GM18867 (cell line): ENCODE results near the gene BEND6.
"Not testable (repeated sequence)": the region's sequence is repeated elsewhere in the genome, so short reads cannot be mapped to it uniquely, and the experiment has no call there.

ENCODE experiments used
- ATAC-seq: cut with Tn5 transposase; IDR thresholded peaks from one replicate; pipeline ENCODE4 v1.9.1; 2021; ENCODE audit warnings: mild to moderate bottlenecking, moderate library complexity; ENCODE audit not compliant: unreplicated experiment

The BEND6 gene

DNA sequence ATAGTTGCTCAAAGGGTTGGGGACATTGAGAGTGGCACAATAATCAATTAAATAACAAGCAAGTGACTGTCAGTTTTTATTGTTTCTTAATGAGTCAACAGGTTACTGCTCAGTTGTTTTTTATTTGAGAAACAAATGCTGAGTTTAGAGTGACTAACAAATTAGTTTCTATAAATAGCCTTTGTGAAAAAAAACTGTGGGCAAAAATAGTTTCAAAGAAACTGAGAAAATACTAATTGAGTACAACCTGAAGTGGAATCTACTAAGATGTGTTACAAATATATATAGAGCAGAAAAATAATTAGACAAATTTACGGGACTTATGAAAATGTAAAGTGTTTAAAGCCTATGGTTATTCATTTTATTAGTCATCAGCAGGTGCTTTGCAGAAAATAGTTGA lies 22.3 kb downstream of the BEND6 start:
- ATAC-seq = no peak

- no peak for ATAC-seq
Measured at GRCh38 chr6:56978530-56978929, 23.6 kb downstream of the BEND6 start.

GRCh38 chr6:56984361-56984760 lies 29.5 kb downstream of the BEND6 start:
- no peak for ATAC-seq

- ATAC-seq = no peak
Measured at GRCh38 chr6:56984884-56985283, 30.0 kb downstream of the BEND6 start.

DNA sequence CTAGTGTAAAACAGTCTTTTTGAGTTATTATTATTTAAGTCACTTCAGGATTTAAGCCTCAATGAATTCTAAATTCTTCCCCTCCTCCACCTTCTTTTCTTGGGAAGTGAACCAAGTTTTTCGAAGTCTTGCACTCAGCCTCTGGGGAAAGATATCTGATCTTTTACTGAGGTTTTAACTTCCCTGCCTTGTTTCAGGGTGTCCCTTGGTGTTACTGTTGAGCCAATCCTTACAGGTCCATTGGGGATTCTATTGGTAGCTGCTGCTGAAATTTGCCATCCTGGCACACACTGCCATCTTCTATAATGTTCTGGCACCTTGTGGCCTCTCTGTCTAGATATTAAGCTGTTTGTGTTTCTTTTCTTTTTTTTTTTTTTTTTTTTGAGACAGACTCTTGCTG lies 31.7 kb downstream of the BEND6 start:
- ATAC-seq = no peak

- no peak for ATAC-seq
Measured at GRCh38 chr6:56988145-56988544, 33.2 kb downstream of the BEND6 start.

DNA sequence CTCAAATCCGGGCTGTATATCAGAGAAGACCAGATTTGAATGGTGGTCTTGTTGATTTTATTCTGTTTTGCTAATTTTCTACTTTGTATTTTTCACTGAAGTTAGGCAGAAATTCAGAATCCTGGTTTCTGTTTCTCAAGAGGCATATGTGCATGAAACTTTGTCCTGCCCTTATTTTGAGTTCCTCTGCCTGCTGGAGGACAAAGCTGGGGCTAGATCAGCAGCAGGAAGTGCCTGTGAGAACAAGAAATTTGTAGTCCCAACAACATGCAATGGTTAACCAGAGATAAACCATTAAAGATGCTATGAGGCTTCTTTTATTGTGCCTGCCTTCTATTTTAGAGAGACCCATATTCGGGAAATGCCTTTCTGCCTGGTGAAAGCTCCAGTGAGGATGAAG lies 37.1 kb downstream of the BEND6 start:
- no peak for ATAC-seq

- no peak for ATAC-seq
Measured at GRCh38 chr6:56992703-56993102, 37.8 kb downstream of the BEND6 start.

DNA sequence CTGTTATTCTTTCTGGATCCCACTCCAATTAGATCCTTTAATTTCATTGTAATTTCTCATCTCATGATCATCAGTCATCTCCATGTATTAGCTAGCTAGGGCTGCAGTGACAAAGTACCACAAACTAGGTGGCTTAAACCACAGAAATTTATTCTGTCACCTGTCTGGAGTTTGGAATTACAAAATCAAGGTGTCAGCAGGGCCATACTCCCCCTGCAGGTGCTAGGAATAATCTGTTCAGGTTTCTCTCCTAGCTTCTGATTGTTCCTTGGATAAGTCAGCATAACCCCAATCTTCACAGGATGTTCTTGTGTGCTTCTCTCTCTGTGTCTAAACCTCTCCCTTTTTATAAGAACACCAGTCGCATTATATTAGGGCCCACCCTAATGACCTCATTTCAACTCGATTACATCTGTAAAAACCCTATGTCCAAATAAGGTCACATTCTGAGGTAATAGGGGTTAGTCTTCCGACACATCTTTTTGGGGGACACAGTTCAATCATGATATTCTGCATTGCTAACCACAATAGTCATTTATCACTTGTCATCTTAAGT lies 40.5 kb downstream of the BEND6 start:
- no peak for ATAC-seq

- no peak for ATAC-seq
Measured at GRCh38 chr6:56996401-56996800, 41.5 kb downstream of the BEND6 start.

- ATAC-seq = no peak
Measured at GRCh38 chr6:56999049-56999448, 44.1 kb downstream of the BEND6 start.

DNA sequence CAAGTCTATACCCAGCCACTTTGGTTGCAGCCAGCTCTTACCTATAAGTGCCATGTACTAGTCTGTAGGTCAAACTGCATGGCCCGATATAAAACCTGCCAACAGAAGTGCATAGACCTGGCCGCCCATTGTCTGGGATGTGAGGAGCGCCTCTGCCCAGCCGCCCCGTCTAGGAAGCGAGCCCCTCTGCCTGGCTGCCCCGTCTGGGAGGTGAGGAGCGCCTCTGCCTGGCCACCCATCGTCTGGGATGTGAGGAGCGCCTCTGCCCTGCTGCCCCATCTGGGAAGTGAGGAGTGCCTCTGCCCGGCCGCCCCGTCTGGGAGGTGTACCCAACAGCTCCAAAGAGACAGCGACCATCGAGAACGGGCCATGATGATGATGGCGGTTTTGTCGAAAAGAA lies 44.8 kb downstream of the BEND6 start:
- ATAC-seq = not testable (repeated sequence)

DNA sequence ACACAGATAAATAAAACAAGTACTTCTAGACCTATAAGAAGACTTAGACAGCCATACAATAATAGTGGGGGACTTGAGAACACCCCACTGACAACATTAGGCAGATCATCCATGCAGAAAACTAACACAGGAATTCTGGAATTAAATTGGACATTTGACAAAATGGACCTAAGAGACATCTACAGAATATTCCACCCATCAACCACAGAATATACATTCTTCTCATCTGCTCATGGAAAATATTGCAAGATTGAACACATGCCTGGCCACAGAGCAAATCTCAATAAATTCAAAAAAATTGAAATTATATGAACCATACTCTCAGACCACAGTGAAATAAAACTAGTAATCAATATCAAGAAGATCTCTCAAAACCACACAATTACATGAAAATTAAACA lies 47.3 kb downstream of the BEND6 start:
- ATAC-seq = no peak

- no peak for ATAC-seq
Measured at GRCh38 chr6:57004292-57004691, 49.4 kb downstream of the BEND6 start.

- no peak for ATAC-seq
Measured at GRCh38 chr6:57006101-57006500, 51.2 kb downstream of the BEND6 start.

GRCh38 chr6:57008069-57008468 lies 53.2 kb downstream of the BEND6 start:
- ATAC-seq = not testable (repeated sequence)

- ATAC-seq = no peak
Measured at GRCh38 chr6:57013521-57013926, 58.6 kb downstream of the BEND6 start.

DNA sequence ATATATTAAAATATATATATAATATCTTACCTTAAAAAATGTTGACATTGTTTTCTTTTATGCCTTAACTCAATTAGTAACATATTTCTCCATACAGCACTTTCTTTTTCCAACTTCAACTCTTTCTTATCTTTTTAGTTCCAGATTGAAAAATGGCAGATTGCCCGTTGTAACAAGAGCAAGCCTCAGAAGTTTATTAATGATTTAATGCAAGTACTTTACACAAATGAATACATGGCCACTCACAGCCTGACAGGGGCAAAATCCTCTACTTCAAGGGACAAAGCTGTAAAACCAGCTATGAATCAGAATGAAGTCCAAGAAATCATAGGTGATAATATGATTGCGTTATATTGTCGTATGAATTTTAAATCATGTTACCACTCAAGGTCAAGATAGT lies 62.2 kb downstream of the BEND6 start:
- no peak for ATAC-seq

GRCh38 chr6:57017841-57018240 lies 62.9 kb downstream of the BEND6 start:
- ATAC-seq = no peak

- ATAC-seq = no peak
Measured at GRCh38 chr6:57019434-57019833, 64.5 kb downstream of the BEND6 start.

DNA sequence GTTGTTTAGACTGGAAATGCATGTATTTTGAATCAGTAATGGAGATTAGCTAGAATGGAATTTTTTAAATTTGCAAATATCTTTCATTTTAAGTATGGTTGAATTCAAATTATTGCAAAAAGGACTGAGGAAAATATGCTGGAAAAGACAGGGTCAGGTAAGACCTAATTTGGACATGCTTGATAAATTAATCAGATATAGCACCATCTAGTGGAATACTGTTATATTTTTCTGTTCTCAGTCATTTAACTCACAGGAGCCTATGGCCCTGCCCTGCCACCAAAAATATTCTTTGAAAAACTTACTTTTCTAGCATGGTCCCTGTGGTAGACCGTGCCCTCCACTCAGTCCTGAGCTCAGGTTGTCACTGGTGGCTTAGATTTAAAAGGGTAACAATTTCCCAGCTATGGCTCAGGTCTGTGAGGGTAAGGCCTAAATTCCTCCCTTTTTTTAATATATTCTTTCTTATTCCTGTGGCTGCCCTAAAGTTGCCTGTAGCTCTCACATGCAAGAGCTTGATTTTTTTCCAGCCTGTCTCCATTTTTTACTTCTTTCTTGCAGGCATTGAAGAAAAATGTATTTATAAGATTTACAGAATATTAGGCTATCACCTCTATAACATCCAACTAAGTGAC lies 66.3 kb downstream of the BEND6 start:
- peak; percentile 69 for ATAC-seq

- no peak for ATAC-seq
Measured at GRCh38 chr6:57024321-57024720, 69.4 kb downstream of the BEND6 start.

DNA sequence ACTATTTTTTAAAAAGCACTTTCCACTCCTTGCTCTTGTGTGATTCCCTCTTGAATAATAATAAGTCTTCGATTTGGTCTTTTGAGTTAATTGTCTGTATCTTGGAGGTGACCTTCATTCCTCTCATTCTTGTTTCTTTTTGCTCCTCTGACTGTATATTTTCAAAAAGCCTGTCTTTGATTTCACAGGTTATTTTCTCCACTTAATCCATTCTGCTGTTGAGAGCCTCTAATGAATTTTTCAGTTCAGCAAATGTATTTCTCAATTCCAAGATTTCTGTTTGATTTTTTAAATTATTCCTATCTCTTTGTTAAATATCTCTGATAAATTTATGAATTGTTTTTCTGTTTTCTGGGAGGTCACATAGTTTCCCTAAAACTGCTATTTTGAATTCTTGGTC lies 69.9 kb downstream of the BEND6 start:
- no peak for ATAC-seq
